Measurements from ENCODE around the gene INO80. TPM values are rescaled to one million over a fixed set of nuclear protein-coding genes. Genes with fewer than 3 reads are reported as not detected.
A peak's percentile ranks its signal among the peaks of the same experiment; 100 is the strongest.

The INO80 gene
- total RNA-seq, 2 donors from 2014 or later: 24.7 to 27.9 TPM

DNA sequence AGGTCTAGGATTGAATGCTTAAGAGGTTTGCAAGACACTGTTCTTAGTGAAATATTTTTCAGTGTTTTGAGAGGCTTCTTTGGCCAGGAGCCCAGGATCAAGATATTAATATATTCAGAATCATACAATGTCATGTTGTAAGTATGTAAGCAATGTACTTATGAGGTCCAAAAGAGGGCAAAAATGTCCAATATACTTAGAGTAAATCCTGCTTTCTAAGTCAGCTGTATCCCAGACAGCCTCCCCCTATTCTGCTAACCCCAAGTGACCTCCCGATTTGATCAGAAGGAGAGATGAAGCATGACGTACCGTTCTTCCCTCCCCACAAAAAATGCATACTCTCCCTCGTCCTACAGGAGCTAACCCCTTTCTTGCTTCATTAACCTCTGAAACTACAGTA is 91.9 kb downstream of the INO80 start:
- no peaks in the 10 kb centered on the region for H3K27me3 Mint-ChIP-seq (ENCODE audit: low read depth)
- H3K27ac Mint-ChIP-seq: no peak overlapping the region
- DNase-seq: no peak
- H3K36me3 Mint-ChIP-seq (ENCODE audit: insufficient read depth in 2 of 2): peaks cover 6 to 18% of the 10 kb centered on the region in 2 donors
- H3K9me3 Mint-ChIP-seq: no peaks in the 10 kb centered on the region
- ATAC-seq (replicated peaks in 1 of 2): no peak
- no peaks in the 10 kb centered on the region for H3K4me1 Mint-ChIP-seq (ENCODE audit: low read depth)
- no peak overlapping the region for H3K4me3 Mint-ChIP-seq

DNA sequence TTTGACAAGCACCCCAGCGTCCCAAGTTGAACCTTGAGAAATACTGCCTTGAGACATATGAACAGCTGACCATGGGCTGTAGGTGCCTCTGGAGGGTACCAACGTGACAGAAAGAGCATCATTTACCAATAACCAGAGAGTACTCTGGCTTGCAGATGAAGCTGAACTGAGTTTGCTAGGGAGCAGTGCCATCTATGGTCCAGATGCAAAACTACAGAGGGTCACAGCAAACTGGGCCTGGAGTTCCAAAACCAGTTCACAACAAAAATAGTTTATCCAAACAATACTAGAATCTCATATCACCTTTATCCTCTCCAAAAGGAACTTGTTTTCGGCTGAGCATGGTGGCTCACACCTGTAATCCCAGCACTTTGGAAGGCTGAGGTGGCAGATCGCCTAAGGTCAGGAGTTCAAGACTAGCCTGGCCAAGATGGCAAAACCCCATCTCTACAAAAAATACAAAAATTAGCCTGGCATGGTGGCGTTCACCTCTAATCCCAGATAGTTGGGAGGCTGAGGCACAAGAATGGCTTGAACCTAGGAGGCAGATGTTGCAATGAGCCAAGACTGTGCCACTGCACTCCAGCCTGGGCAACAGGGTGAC is 93.5 kb downstream of the INO80 start:
- DNase-seq: peak; percentile 42 to 43
- Mint-ChIP-seq H3K27ac (peak overlapping the region; percentile 12), H3K9me3 (no peaks in the 10 kb centered on the region), H3K4me1 (ENCODE audit: low read depth) (no peaks in the 10 kb centered on the region), H3K27me3 (ENCODE audit: low read depth) (no peaks in the 10 kb centered on the region), H3K4me3 (no peak overlapping the region), H3K36me3 (ENCODE audit: insufficient read depth in 2 of 2) (peaks cover 6 to 22% of the 10 kb centered on the region in 2 donors)
- ATAC-seq (replicated peaks in 1 of 2): peak; percentile 61 to 71

DNA sequence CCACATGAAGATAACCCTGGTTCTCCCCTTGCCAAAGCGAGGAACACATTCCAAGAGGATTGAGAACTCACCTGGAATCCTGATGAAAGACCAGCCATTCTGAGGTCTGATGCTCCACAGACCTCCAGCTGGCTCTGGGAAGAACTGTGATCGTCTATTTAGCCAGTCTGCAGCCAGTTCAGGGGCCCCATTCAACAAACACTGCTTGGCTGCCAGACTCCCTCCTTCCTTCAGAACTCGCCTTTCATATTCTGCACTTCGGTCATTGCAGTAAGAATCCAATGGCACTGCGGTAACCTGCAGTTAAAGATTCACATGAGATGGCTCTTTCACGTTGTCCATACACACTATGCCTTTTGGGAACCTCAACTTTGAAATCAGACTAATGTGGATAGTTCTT is 95.3 kb downstream of the INO80 start:
- Mint-ChIP-seq H3K27ac (no peak overlapping the region), H3K4me3 (no peak overlapping the region), H3K27me3 (ENCODE audit: low read depth) (no peaks in the 10 kb centered on the region), H3K36me3 (ENCODE audit: insufficient read depth in 2 of 2) (peaks cover 5 to 13% of the 10 kb centered on the region in 2 donors), H3K4me1 (ENCODE audit: low read depth) (no peaks in the 10 kb centered on the region), H3K9me3 (no peaks in the 10 kb centered on the region)
- no peak for DNase-seq
- no peak for ATAC-seq (replicated peaks in 1 of 2)

DNA sequence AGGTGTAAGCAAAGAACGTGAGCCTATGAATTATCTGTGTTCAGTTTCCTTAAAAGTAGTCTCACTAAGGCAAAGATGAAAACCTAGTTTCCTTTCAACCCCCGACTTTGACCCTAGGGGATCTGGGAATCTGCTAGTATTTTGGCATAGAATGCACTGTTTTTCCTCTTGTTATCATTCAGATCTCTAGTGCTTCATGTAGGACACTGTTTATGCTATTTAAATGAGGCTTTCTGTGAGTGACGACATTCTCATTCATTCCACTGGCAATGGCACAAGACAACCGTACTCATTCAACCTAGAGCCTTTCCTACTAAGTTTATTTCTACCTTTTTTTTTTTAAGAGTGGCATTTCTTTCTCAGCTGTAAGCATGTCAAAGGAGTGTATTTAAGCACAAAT is 95.8 kb downstream of the INO80 start:
- Mint-ChIP-seq H3K9me3 (no peaks in the 10 kb centered on the region), H3K4me3 (no peak overlapping the region), H3K27me3 (ENCODE audit: low read depth) (no peaks in the 10 kb centered on the region), H3K27ac (no peak overlapping the region), H3K4me1 (ENCODE audit: low read depth) (no peaks in the 10 kb centered on the region), H3K36me3 (ENCODE audit: insufficient read depth in 2 of 2) (peaks cover 4 to 12% of the 10 kb centered on the region in 2 donors)
- DNase-seq: no peak
- ATAC-seq (replicated peaks in 1 of 2): no peak

DNA sequence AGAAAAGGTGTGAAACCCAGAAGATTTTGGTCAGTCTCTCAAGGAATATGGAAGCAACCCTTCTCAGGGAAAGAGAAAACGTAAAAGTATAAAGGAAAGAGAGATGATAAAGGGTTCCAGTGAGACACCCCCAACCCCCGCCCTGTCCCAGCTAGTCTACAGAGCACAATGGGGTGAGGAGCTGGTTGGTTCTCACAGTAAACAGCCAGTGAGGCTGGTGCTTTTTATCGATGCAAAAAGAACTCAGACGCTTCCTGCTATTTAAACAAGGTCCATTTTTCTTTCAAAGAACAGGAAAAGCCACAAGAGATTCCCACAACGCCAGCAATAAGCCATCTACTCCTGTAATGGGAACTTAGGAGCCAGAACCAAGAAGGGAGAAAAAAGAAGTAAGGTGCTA is 96.9 kb downstream of the INO80 start:
- Mint-ChIP-seq H3K9me3 (no peaks in the 10 kb centered on the region), H3K4me3 (no peak overlapping the region), H3K36me3 (ENCODE audit: insufficient read depth in 2 of 2) (peaks cover 4 to 10% of the 10 kb centered on the region in 2 donors), H3K27me3 (ENCODE audit: low read depth) (no peaks in the 10 kb centered on the region), H3K27ac (no peak overlapping the region), H3K4me1 (ENCODE audit: low read depth) (peaks cover 5% of the 10 kb centered on the region)
- ATAC-seq (replicated peaks in 1 of 2) (no peak), DNase-seq (no peak)

DNA sequence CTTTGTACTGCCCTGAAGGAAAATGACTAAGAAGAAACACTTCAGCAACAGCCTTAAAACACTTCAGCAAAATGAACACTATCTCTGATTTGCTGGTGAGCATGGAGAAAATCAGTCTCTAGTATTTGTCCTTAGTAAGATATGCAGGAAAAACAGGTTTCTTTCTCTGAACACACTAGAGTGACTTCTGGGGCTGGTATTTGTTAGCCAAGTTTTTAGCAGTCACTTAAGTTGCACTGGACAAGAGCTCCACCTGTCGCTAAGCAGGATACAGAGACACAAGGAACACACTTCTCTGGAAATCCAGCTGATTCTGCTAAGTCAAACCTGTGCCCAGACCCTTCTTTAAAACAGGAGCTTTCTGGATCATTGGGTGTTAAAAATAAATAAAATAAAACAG is 97.5 kb downstream of the INO80 start:
- no peak for DNase-seq
- no peak for ATAC-seq (replicated peaks in 1 of 2)
- no peak overlapping the region for H3K4me3 Mint-ChIP-seq
- H3K4me1 Mint-ChIP-seq (ENCODE audit: low read depth): peaks cover 5% of the 10 kb centered on the region
- H3K9me3 Mint-ChIP-seq: no peaks in the 10 kb centered on the region
- no peaks in the 10 kb centered on the region for H3K27me3 Mint-ChIP-seq (ENCODE audit: low read depth)
- peaks cover 4 to 10% of the 10 kb centered on the region in 2 donors for H3K36me3 Mint-ChIP-seq (ENCODE audit: insufficient read depth in 2 of 2)
- no peak overlapping the region for H3K27ac Mint-ChIP-seq

DNA sequence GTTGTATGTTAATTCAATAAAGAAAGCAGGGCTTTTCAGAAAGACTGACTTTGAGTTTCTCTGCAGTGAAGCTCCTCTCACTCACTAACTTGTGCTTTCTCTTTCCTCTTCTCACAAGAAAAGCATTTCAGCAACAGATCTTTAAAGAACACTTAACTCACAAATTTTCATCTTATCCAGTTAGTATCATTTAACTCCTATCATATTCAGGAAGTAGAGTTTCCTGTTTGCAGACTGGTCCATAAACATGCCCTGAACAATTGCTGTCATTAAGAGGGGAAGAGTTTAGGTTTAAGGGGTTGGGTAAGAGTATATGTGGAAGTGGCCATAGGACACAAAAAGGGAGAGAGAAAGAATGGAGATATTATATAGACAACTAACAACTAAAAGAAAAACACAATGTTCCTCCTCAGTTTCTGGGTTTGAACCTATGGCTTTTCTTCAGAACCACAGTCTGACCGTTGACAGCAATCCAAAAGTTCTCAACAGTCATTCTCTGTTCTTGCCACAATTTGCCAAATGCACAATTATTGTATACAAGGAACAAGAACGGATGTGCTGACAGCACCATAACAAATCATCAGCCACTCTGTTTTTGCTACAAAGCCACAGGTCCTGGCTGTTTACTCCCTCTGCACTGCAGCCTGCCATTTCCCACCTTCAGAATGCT is 98.9 kb downstream of the INO80 start:
- H3K27ac Mint-ChIP-seq: peak overlapping the region; percentile 43
- H3K36me3 Mint-ChIP-seq (ENCODE audit: insufficient read depth in 2 of 2): peaks cover 1 to 10% of the 10 kb centered on the region in 2 donors
- H3K9me3 Mint-ChIP-seq: no peaks in the 10 kb centered on the region
- H3K4me1 Mint-ChIP-seq (ENCODE audit: low read depth): peaks cover 5% of the 10 kb centered on the region
- H3K27me3 Mint-ChIP-seq (ENCODE audit: low read depth): no peaks in the 10 kb centered on the region
- ATAC-seq (replicated peaks in 1 of 2) (no peak), DNase-seq (no peak)
- no peak overlapping the region for H3K4me3 Mint-ChIP-seq

DNA sequence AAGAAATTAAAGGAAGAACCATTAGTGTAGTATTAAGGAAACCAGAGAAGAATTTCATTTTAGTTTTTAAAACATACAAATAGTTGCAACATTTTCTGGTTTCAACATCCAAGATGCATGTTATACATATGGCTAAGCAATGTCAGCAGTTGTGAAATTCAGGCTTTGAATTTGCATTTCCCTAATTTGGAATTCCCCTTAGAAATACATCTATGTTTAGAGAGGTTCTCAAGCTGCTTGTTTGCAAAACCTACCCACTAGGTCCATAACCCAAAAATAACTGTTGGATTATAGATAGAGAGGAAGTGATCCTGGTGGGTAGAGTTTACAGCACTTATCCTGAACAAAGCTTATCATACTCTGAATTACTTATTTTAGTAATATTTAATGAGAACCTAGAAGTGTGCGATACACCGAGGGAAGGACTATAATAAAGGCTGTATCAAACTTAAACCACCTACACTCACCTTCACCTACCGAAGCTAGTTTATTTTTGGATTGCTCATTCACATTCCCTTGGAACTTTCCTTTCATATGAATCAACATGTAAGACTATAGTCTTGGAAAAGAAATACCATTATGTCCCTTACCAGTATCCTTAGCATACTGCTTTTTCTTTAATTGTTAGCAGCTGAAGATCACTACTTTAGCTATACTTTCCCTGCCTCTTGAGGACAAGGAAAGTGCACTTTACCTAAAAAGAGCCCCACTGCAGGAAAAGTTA is 102.2 kb downstream of the INO80 start:
- H3K4me3 Mint-ChIP-seq: no peak overlapping the region
- ATAC-seq (replicated peaks in 1 of 2): no peak
- no peaks in the 10 kb centered on the region for H3K27me3 Mint-ChIP-seq (ENCODE audit: low read depth)
- no peak overlapping the region for H3K27ac Mint-ChIP-seq
- DNase-seq: no peak
- H3K36me3 Mint-ChIP-seq (ENCODE audit: insufficient read depth in 2 of 2): peaks cover 1 to 8% of the 10 kb centered on the region in 2 donors
- no peaks in the 10 kb centered on the region for H3K9me3 Mint-ChIP-seq
- peaks cover 5% of the 10 kb centered on the region for H3K4me1 Mint-ChIP-seq (ENCODE audit: low read depth)

DNA sequence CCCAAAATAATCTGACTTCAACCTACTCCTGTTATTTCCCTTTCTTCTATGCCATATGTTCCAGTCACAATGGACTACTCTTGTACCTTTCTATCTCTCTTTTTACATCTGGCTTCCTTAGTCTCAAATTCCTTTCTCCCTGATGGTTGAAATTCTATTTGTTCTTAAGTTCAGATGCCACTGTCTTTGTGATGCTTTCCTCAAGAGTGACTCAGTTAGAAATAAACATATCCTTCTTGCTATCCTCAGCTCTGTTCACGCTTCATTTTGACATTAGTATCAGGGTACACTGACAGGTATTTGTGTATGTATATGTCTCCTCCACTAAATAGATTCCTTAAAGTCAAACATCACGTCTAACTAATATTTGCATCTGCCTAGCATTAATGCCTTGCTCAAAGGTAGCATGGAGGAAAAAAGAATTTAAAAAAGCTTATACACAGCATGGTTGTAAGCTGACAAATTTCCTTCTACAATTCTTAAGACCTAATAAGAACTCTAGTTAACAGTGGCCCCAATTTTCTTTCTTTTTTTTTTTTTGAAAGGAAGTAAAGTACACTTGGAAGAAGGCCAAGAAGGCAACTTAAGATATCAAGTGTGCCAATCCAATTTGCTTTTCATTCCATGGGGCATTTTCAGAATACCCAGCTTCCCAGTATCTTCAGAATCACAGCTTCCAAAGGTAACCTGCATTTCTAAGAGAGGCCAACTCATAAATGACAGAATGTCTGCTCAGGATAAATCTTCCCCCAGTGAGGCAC is 104.8 kb downstream of the INO80 start:
- ATAC-seq (replicated peaks in 1 of 2): no peak
- no peak overlapping the region for H3K4me3 Mint-ChIP-seq
- H3K27me3 Mint-ChIP-seq (ENCODE audit: low read depth): no peaks in the 10 kb centered on the region
- no peak for DNase-seq
- peaks cover 1 to 11% of the 10 kb centered on the region in 2 donors for H3K36me3 Mint-ChIP-seq (ENCODE audit: insufficient read depth in 2 of 2)
- H3K27ac Mint-ChIP-seq: no peak overlapping the region
- H3K4me1 Mint-ChIP-seq (ENCODE audit: low read depth): peaks cover 5% of the 10 kb centered on the region
- no peaks in the 10 kb centered on the region for H3K9me3 Mint-ChIP-seq

DNA sequence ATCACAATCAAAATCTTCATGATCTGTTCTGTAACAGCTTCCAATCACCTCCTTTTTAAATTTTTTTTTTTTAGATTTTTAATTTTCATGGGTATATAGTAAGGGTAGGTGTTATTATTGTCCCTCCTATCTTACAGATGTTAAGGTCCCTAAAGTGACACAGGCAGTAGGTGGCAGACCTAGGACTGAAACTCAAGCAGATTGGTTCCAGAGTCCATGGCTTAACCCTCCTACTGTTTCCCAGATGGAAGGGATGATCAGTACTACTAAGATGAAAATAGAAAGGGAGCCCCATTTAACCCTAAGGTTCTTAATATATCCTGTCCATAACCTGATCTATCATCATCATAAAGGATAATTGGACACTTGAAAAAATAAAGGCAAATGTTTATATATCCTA is 105.7 kb downstream of the INO80 start:
- H3K4me1 Mint-ChIP-seq (ENCODE audit: low read depth): peaks cover 5% of the 10 kb centered on the region
- no peak overlapping the region for H3K27ac Mint-ChIP-seq
- no peaks in the 10 kb centered on the region for H3K9me3 Mint-ChIP-seq
- ATAC-seq (replicated peaks in 1 of 2) (no peak), DNase-seq (no peak)
- no peaks in the 10 kb centered on the region for H3K27me3 Mint-ChIP-seq (ENCODE audit: low read depth)
- H3K4me3 Mint-ChIP-seq: no peak overlapping the region
- H3K36me3 Mint-ChIP-seq (ENCODE audit: insufficient read depth in 2 of 2): peaks cover 1 to 11% of the 10 kb centered on the region in 2 donors

DNA sequence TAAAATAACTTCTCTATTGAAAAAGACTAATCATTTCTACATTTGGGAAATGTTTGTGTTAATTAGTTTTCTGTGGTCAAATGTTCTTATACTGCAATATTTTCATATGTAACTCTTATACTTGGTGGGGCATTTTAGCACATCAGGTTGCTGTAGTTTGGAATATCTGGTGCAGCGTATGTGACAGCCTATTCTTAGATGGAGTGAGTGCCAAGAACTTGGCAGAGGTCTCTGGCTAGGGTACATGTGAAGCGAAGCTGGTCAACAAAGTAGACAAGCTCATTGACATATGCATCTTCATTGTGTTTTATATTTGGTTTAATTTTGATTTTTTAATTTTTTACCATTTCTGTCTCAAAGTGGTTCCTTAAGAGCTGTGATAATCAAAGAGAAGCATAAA is 109.6 kb downstream of the INO80 start:
- Mint-ChIP-seq H3K27ac (no peak overlapping the region), H3K36me3 (ENCODE audit: insufficient read depth in 2 of 2) (peaks cover 4 to 14% of the 10 kb centered on the region in 2 donors)
- DNase-seq: no peak

DNA sequence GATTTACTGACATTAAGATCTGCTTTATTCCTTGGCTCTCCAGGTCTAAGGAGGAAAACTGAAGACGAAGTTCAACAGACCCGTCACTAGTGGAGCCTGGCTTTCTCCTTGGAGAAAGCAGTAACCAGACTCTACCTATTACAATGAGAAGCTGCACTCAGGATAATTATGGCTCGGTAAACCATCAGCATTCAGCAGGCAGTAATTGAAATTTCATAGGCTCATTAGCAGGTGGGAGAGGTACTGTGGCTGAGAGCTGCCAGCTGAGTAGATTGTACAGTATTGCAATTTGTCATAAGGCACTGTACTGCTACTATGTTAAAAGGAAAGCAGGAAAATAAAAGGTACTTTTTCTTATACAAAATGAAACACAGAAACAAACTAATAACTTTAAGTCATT is 111.6 kb downstream of the INO80 start:
- ATAC-seq (replicated peaks in 1 of 2) (no peak), DNase-seq (no peak)
- Mint-ChIP-seq H3K9me3 (no peaks in the 10 kb centered on the region), H3K36me3 (ENCODE audit: insufficient read depth in 2 of 2) (peaks cover 7 to 21% of the 10 kb centered on the region in 2 donors), H3K27ac (peak overlapping the region; percentile 77), H3K4me1 (ENCODE audit: low read depth) (no peaks in the 10 kb centered on the region), H3K27me3 (ENCODE audit: low read depth) (no peaks in the 10 kb centered on the region), H3K4me3 (no peak overlapping the region)

More for the DNA sequence above, 109.6 kb downstream of the INO80 start:
- Mint-ChIP-seq H3K9me3 (no peaks in the 10 kb centered on the region), H3K4me3 (no peak overlapping the region), H3K4me1 (ENCODE audit: low read depth) (no peaks in the 10 kb centered on the region), H3K27me3 (ENCODE audit: low read depth) (no peaks in the 10 kb centered on the region)
- no peak for ATAC-seq (replicated peaks in 1 of 2)

All from activated T-cell treated with anti-CD3 and anti-CD28 coated beads, Interleukin-2, amount 50 U/mL, for 72 hours (primary cell).